IMR-90 (cell line): Measurements from ENCODE around the gene LRRC40.

Experiments used
- BHLHE40 ChIP-seq: fragments of 150-350 bp; IDR thresholded peaks from 2 replicates; pipeline ENCODE4 v1.6.1; 2016; ENCODE audit warnings: mild to moderate bottlenecking, low read depth, low read length
- CEBPB ChIP-seq: IDR thresholded peaks from 2 replicates; pipeline ENCODE4 v1.6.1; 2012; ENCODE audit warnings: low read depth, low read length, improper control_type of control experiment
- MAZ ChIP-seq: IDR thresholded peaks from 2 replicates; pipeline ENCODE4 v1.6.1; 2012; ENCODE audit warnings: low read depth, mild to moderate bottlenecking, low read length, improper control_type of control experiment, moderate library complexity, borderline replicate concordance
- MXI1 ChIP-seq: IDR thresholded peaks from 2 replicates; pipeline ENCODE4 v1.6.1; 2012; ENCODE audit warnings: low read depth, mild to moderate bottlenecking, low read length, moderate library complexity, borderline replicate concordance
- POLR2A ChIP-seq: IDR thresholded peaks from 2 replicates; pipeline ENCODE4 v1.6.1; 2012; ENCODE audit warnings: mild to moderate bottlenecking, low read depth, low read length
- RFX5 ChIP-seq: IDR thresholded peaks from 2 replicates; pipeline ENCODE4 v1.8.0; 2012; ENCODE audit warnings: low read depth, mild to moderate bottlenecking, low read length, moderate library complexity
- SMC3 ChIP-seq: fragments of 150-350 bp; IDR thresholded peaks from 2 replicates; pipeline ENCODE4 v1.6.1; 2016; ENCODE audit warnings: low read depth, mild to moderate bottlenecking, antibody characterized with exemption, low read length, moderate library complexity
- TF ChIP-seq, protein P1 (sequence below): conservative IDR thresholded peaks from 2 replicates; pipeline ENCODE4 v1.5.1; 2012; ENCODE audit warnings: mild to moderate bottlenecking, low read depth, low read length, improper control_type of control experiment
- TF ChIP-seq, protein P2 (sequence below): fragments of 150-350 bp; IDR thresholded peaks from 2 replicates; pipeline ENCODE4 v1.6.1; 2017; ENCODE audit warnings: mild to moderate bottlenecking, antibody characterized with exemption, low read length, low read depth

DNA sequence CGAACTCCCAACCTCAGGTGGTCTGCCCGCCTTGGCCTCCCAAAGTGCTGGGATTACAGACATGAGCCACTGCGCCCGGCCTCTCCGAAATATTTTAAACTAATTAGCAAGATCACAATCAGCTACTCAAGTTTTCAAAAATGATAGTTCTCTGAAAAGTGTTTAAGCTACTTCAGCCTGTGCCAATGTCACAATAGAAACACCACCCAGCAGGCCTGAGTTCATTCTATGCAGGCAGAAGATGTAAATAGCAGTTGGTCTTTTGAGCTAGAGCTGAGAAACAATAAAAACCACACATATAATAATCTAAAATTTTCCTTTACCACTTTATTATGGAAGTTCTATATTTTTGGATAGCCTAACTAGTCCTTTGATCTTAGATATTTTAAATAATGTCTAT is 96.1 kb downstream of the LRRC40 start:
- TF ChIP-seq POLR2A: no peak
- TF ChIP-seq, protein P1, sequence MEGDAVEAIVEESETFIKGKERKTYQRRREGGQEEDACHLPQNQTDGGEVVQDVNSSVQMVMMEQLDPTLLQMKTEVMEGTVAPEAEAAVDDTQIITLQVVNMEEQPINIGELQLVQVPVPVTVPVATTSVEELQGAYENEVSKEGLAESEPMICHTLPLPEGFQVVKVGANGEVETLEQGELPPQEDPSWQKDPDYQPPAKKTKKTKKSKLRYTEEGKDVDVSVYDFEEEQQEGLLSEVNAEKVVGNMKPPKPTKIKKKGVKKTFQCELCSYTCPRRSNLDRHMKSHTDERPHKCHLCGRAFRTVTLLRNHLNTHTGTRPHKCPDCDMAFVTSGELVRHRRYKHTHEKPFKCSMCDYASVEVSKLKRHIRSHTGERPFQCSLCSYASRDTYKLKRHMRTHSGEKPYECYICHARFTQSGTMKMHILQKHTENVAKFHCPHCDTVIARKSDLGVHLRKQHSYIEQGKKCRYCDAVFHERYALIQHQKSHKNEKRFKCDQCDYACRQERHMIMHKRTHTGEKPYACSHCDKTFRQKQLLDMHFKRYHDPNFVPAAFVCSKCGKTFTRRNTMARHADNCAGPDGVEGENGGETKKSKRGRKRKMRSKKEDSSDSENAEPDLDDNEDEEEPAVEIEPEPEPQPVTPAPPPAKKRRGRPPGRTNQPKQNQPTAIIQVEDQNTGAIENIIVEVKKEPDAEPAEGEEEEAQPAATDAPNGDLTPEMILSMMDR: no peak
- TF ChIP-seq MAZ: no peak
- no peak for TF ChIP-seq MXI1
- TF ChIP-seq, protein P2, sequence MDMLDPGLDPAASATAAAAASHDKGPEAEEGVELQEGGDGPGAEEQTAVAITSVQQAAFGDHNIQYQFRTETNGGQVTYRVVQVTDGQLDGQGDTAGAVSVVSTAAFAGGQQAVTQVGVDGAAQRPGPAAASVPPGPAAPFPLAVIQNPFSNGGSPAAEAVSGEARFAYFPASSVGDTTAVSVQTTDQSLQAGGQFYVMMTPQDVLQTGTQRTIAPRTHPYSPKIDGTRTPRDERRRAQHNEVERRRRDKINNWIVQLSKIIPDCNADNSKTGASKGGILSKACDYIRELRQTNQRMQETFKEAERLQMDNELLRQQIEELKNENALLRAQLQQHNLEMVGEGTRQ: no peak
- no peak for TF ChIP-seq SMC3
- no peak for TF ChIP-seq CEBPB
- no peak for TF ChIP-seq RFX5
- no peak for TF ChIP-seq BHLHE40
